Esophagus squamous epithelium (tissue), 4 donors: ENCODE measurements around the gene MRPS18B.

Experiments used
- CTCF ChIP-seq, 6 experiments: fragments of 450-650 bp in 4 of 6; fragments of 200-600 bp in 2 of 6; sonication (generic) in 2 of 6; IDR thresholded peaks; one replicate each; pipeline ENCODE4 v1.5.1; 2016 to 2019; ENCODE audit warnings: antibody characterized with exemption in 6 of 6, mild to moderate bottlenecking in 4 of 6, moderate library complexity in 4 of 6
- POLR2A ChIP-seq, 4 donors: fragments of 450-650 bp; IDR thresholded peaks; one replicate each; pipeline ENCODE4 v1.6.1; 2017; ENCODE audit warnings: antibody characterized with exemption in 4 of 4, mild to moderate bottlenecking in 4 of 4, moderate library complexity in 3 of 4

DNA sequence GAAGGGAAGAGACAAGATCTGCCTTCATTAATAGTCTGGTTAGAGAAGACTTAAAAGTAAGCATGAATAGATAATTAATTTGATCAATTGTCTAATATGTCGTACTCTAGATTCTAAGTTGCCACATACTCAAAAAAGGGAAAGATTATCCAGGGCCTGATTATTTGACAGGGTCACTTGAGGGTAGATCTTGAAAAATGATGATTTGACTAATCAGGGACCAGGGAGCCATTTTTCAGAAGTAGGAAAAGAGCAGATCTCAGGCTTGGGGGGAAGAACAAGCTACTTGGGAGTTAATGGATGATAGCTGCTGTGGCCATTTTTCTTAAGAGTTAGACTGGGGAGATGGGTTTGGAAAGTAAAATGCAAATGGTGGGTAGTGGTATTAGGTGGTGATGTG is 25.4 kb upstream of the MRPS18B start:
- TF ChIP-seq CTCF (IDR thresholded peaks at IDR 0.05) (no peak), POLR2A (IDR thresholded peaks at IDR 0.05) (no peak)
